Activated T-helper 1 cell treated with anti-CD3 and anti-CD28 coated beads, Interleukin-12 subunit alpha, Interleukin-12 subunit beta, Interleukin-2, Interleukin-4 antibody, amounts not matched to agents 30 ng/mL and 10 ng/mL and 1 ng/mL, durations not matched to agents 14 hours and 24 hours and 36 hours (primary cell): ENCODE results near the gene NRG2. TPM values are rescaled to one million over a fixed set of nuclear protein-coding genes. Genes with fewer than 3 reads are reported as not detected.
A peak's percentile ranks its signal among the peaks of the same experiment; 100 is the strongest.

Source experiments
- DNase-seq: peaks from one replicate; pipeline ENCODE4 v3.0.0; 2021; ENCODE audit warnings: low spot score
- H3K27ac Mint-ChIP-seq: one replicate; pipeline ENCODE4 v1.8.0; 2021; ENCODE audit warnings: mild to moderate bottlenecking, mixed read lengths
- H3K27me3 Mint-ChIP-seq: one replicate; pipeline ENCODE4 v1.8.0; 2022; ENCODE audit warnings: mild to moderate bottlenecking, moderate library complexity, mixed read lengths; ENCODE audit not compliant: insufficient read depth
- H3K36me3 Mint-ChIP-seq: one replicate; pipeline ENCODE4 v1.8.0; 2021; ENCODE audit warnings: low read depth, mixed read lengths
- H3K4me1 Mint-ChIP-seq: one replicate; pipeline ENCODE4 v1.8.0; 2021; ENCODE audit warnings: low read depth, mixed read lengths
- H3K4me3 Mint-ChIP-seq: one replicate; pipeline ENCODE4 v1.8.0; 2021; ENCODE audit warnings: mild to moderate bottlenecking, moderate library complexity, mixed read lengths
- H3K9me3 Mint-ChIP-seq: one replicate; pipeline ENCODE4 v1.8.0; 2021; ENCODE audit warnings: mixed read lengths
- intact Hi-C: fragments of 100-400 bp; cut with micrococcal nuclease; formaldehyde crosslinking; loops from one replicate; pipeline ENCODE4 v1.15.1; 2024
- total RNA-seq: library from RNA; stranded (reverse); gene quantifications from 2 replicates; pipeline ENCODE4 v1.2.3, GENCODE V29; 2022

NRG2 gene
- total RNA-seq, result 0.08 TPM in 1 of 2 replicates, not detected in the other

DNA sequence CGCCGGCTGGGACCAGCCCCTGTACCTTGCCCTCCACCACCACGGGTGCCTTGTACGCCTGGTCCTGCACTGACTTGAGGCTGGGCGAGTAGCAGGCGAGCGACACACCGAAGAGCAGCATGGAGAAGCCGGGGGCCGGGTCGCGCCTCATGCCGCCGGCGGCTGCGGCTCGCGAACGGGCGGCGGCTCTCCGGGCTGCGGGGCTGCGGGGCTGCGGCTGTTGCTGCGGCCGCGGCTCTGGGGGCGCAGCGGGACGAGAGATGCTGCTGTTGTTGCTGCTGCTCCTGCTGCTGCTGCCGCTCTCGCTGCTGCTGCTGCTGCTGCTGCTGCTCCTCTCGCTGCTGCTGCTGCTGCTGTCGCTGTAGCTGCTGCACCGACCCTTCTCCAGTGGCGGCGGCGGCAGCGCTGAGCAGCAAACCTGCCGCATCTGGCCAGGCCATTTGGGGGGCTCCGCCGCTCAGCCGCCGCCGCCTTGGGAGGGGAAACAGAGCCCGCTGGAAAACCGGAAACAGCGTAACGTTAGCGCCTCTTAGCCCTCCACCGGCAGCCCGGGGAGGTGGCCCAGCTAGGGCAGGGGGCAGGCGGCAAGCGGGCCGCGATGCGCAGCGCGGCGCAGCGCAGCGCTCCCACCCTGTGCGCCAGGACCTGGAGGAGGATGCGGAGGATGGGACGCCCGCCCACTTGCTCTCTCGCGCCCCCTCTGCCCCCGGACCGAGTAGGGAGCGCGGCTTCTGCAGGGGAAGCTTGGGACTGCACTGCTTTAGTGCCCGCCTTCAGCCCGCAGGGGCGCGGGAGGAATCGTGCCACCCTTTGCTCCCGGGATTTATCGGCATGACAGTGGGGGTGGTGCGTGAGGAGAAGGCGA lies at the start of gene NRG2:
Gene NRG2 (minus strand): TSS at position 657 of the 865 bp plus-strand sequence.
- H3K27me3 Mint-ChIP-seq, result peaks cover 63% of the 10 kb centered on the region
- H3K9me3 Mint-ChIP-seq, result no peaks in the 10 kb centered on the region
- peak; percentile 11 for DNase-seq
- H3K4me3 Mint-ChIP-seq, result peak within 1 kb of the TSS; percentile 69
- H3K36me3 Mint-ChIP-seq, result peaks cover 2% of the 10 kb centered on the region
- H3K4me1 Mint-ChIP-seq, result peaks cover 15% of the 10 kb centered on the region
- H3K27ac Mint-ChIP-seq, result no peak within 1 kb of the TSS
- intact Hi-C loops, result loop anchor here (2.0 kb wide), 1 partner anchor 64 kb away; no protein-coding TSS in a partner anchor

DNA sequence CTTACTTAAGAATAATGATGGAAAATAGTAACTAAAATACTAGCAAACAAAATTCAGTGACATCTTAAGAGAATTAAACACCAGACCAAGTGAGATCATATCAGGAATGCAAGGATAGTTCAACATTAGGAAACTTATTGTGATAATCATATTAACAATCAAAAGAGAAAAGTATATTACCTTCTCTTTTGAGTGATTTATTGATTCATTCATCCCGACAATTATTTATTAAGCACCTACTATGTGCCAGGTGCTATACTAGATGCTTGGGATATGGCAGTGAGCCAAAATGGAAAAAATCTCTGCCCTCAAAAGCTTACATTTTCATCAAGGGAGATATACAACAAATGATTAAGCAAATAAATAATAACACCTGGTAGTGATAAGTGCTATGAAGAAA lies 47.2 kb upstream of the NRG2 start:
- peaks cover 4% of the 10 kb centered on the region for H3K36me3 Mint-ChIP-seq
- H3K27ac Mint-ChIP-seq, result no peak overlapping the region
- peaks cover 34% of the 10 kb centered on the region for H3K27me3 Mint-ChIP-seq
- no peak overlapping the region for H3K4me3 Mint-ChIP-seq
- peaks cover 23% of the 10 kb centered on the region for H3K9me3 Mint-ChIP-seq
- intact Hi-C loops, result no loop called here
- no peaks in the 10 kb centered on the region for H3K4me1 Mint-ChIP-seq
- no peak for DNase-seq

DNA sequence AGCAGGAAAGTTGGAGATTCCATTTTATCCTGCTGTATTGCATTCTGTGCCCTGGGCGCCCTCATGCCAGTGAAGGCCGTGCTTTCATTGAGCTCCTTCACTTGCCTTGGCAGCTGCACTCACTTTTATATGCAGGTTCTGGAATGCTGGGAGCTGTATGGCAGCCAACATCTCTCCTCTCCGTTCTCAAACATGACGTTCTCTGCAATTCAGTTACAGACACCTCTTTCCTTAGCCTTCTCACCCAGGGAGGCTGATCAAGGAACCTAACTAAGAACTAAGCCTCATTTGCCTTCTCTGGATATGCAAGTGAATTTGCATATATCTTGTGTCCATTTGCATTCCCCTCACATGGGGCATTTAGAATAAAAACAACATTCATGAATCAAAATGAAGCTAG lies 41.4 kb upstream of the NRG2 start:
- H3K9me3 Mint-ChIP-seq, result peaks cover 7% of the 10 kb centered on the region
- H3K27ac Mint-ChIP-seq, result no peak overlapping the region
- H3K4me1 Mint-ChIP-seq, result no peaks in the 10 kb centered on the region
- no peaks in the 10 kb centered on the region for H3K36me3 Mint-ChIP-seq
- no peak overlapping the region for H3K4me3 Mint-ChIP-seq
- peaks cover 53% of the 10 kb centered on the region for H3K27me3 Mint-ChIP-seq
- no peak for DNase-seq
- intact Hi-C loops, result no loop called here

DNA sequence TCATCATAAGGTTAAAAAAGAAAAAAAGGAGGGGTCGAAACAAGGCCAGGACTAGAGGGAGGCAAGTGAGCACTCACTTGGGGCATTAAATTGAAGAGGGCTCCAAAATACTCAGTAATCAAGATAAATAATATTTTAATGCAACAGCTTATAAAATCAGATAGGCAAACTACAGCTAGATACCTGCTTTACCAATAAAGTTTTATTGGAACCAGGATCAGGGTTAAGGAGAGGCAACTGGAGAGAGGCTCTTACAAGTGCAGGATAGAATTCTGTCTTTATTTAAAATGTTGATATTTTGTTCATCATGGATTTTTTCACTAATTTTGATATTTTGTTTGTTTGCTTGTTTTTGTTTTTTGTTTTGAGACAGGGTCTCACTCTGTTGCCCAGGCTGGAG lies 40.6 kb upstream of the NRG2 start:
- DNase-seq, result no peak
- Mint-ChIP-seq H3K4me1 (no peaks in the 10 kb centered on the region), H3K9me3 (no peaks in the 10 kb centered on the region), H3K36me3 (no peaks in the 10 kb centered on the region), H3K27me3 (peaks cover 53% of the 10 kb centered on the region), H3K27ac (no peak overlapping the region), H3K4me3 (no peak overlapping the region)
- intact Hi-C loops, result no loop called here

DNA sequence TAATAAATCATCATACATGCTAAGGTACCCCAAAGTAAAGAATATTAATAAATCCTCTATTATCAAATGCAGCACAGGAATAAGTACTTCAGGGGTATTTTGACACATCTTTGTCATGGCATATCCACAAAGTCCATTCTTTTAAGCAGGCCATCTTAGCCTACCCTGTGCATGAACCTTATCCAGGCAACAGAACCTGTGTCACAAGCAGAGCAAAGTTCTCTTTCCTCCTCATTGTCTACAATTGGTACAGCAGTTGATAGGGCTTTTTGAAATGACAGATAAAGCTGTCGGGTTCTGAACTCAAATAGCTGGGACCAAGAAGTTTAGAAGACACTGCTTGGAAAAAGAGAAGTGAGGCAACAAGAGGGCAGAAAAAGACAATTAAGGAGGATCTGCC lies 40.0 kb upstream of the NRG2 start:
- no peak overlapping the region for H3K27ac Mint-ChIP-seq
- intact Hi-C loops, result no loop called here
- peaks cover 54% of the 10 kb centered on the region for H3K27me3 Mint-ChIP-seq
- no peaks in the 10 kb centered on the region for H3K4me1 Mint-ChIP-seq
- H3K4me3 Mint-ChIP-seq, result no peak overlapping the region
- H3K9me3 Mint-ChIP-seq, result no peaks in the 10 kb centered on the region
- no peaks in the 10 kb centered on the region for H3K36me3 Mint-ChIP-seq
- no peak for DNase-seq

DNA sequence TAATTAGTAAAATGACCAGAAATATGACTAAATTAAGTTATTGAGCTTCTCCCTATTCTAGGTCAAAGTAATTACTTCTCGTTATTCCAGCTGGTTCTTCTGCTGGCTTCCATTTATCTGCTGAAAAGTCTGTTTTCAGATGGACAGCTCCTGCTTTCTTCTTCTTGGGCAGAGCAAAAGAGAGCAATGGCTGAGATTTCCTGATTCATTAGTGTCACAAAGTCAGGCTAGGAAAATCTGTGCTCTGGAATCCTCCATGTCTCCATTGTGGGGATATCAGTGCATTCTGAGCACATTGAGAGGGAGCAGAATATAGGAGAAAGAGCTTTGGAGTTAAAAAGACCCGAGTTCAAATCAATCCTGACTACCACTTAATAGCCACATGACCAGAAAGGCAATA lies 33.7 kb upstream of the NRG2 start:
- Mint-ChIP-seq H3K36me3 (no peaks in the 10 kb centered on the region), H3K27ac (no peak overlapping the region), H3K4me3 (no peak overlapping the region), H3K4me1 (no peaks in the 10 kb centered on the region), H3K27me3 (peaks cover 24% of the 10 kb centered on the region), H3K9me3 (no peaks in the 10 kb centered on the region)
- DNase-seq, result no peak
- intact Hi-C loops, result no loop called here

DNA sequence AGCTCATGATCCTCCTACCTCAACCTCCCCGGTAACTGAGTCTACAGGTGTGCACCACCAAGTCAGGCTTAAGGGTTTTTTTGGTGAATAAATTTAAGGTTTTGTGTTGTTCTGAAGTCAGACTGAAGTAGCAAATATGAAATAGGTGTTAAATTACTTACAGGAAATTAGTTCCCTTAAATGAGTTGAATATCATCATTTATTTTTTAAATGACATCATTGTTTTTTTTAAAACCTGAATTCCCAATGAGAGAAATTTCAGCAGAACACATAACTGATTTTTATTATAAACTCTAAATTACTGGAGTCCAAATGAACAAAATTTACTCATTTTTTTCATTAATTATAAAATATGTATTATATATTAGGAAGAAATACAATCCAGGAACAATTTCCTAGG lies 33.0 kb upstream of the NRG2 start:
- H3K4me1 Mint-ChIP-seq, result no peaks in the 10 kb centered on the region
- DNase-seq, result no peak
- H3K27me3 Mint-ChIP-seq, result peaks cover 26% of the 10 kb centered on the region
- H3K27ac Mint-ChIP-seq, result no peak overlapping the region
- no peaks in the 10 kb centered on the region for H3K9me3 Mint-ChIP-seq
- intact Hi-C loops, result no loop called here
- H3K4me3 Mint-ChIP-seq, result no peak overlapping the region
- H3K36me3 Mint-ChIP-seq, result no peaks in the 10 kb centered on the region

DNA sequence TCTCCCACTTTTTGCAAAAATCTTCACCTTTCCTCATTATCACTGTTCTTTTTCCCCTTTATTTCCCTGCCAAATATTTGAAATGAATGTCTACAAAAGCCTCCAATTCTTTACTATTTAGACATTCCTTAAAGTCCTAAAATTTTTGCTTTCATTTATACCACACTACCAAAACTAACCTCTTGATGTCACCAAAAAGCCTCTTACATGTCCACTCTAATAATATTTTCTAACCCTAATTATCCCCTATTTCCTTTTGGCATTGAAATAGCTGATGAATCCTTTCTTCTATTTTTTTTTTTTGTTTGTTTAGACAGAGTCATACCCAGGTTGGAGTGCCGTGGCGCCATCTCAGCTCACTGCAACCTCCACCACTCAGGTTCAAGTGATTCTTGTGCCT lies 32.3 kb upstream of the NRG2 start:
- no peak overlapping the region for H3K27ac Mint-ChIP-seq
- H3K4me1 Mint-ChIP-seq, result no peaks in the 10 kb centered on the region
- peaks cover 24% of the 10 kb centered on the region for H3K27me3 Mint-ChIP-seq
- no peak overlapping the region for H3K4me3 Mint-ChIP-seq
- no peak for DNase-seq
- no peaks in the 10 kb centered on the region for H3K36me3 Mint-ChIP-seq
- no peaks in the 10 kb centered on the region for H3K9me3 Mint-ChIP-seq
- intact Hi-C loops, result no loop called here

DNA sequence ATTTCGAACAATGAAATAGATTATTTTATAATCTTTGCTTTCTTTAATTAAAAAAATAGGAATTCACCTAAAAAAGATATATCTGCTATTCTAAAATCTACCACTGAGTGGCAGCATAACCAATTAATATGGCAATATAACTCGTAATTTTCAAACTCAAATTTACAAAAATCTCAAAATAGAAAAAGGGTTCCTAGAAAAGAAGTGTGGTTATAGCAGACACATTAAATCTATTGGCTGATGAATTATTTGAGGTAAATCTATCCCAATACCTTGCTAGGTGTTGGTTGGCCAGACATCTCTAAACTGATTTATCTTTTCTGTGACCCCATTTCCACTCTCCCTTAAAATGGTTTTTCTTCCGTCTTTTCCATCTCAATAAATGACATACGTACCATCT lies 30.2 kb upstream of the NRG2 start:
- Mint-ChIP-seq H3K4me3 (no peak overlapping the region), H3K4me1 (no peaks in the 10 kb centered on the region), H3K27me3 (peaks cover 22% of the 10 kb centered on the region), H3K9me3 (no peaks in the 10 kb centered on the region), H3K36me3 (no peaks in the 10 kb centered on the region), H3K27ac (no peak overlapping the region)
- DNase-seq, result no peak
- intact Hi-C loops, result loop anchor here (1.0 kb wide), 3 partner anchors 41 to 84 kb away; partner anchors contain the start of gene PURA

DNA sequence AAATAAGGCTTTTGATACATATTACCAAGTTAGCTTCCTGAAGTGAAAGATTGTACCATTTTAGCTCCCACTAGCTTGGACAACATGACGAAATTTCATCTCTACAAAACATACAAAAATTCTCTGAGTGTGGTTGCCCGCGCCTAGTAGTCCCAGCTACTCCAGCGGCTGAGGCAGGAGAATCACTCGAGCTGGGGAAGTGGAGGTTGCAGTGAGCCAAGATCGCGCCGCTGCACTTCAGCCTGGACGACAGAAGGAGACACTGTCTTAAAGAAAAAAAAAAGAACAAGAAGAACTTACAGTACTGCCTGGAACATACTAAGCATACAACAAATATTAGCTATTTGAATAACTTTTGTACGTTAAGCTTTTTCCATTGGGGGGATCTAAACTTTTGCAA lies 29.7 kb upstream of the NRG2 start:
- no peak for DNase-seq
- peaks cover 18% of the 10 kb centered on the region for H3K27me3 Mint-ChIP-seq
- H3K27ac Mint-ChIP-seq, result no peak overlapping the region
- intact Hi-C loops, result loop anchor here (1.0 kb wide), 3 partner anchors 41 to 84 kb away; partner anchors contain the start of gene PURA
- no peaks in the 10 kb centered on the region for H3K36me3 Mint-ChIP-seq
- H3K9me3 Mint-ChIP-seq, result no peaks in the 10 kb centered on the region
- H3K4me3 Mint-ChIP-seq, result no peak overlapping the region
- H3K4me1 Mint-ChIP-seq, result no peaks in the 10 kb centered on the region

DNA sequence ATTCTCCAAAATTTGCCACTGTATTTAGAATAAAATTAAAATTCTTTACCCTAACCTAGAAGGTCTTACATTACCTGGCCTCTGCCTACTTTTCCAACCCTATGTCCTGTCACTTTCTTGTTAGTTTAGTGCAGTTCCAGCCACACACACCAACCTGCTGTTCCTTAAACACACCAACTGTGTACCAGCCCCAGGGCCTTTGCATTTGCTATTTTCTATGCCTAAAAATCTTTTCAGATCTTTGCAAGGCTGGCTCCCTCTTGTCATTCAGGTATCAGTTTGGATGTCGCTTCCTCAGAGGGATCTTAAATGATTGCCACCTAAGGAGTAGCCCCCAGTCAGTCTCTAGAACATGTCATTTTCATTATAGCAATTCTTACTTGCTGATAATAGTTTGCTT lies 17.7 kb upstream of the NRG2 start:
- H3K27ac Mint-ChIP-seq, result no peak overlapping the region
- no peaks in the 10 kb centered on the region for H3K36me3 Mint-ChIP-seq
- DNase-seq, result no peak
- no peaks in the 10 kb centered on the region for H3K4me1 Mint-ChIP-seq
- no peak overlapping the region for H3K4me3 Mint-ChIP-seq
- intact Hi-C loops, result no loop called here
- peaks cover 24% of the 10 kb centered on the region for H3K27me3 Mint-ChIP-seq
- no peaks in the 10 kb centered on the region for H3K9me3 Mint-ChIP-seq

DNA sequence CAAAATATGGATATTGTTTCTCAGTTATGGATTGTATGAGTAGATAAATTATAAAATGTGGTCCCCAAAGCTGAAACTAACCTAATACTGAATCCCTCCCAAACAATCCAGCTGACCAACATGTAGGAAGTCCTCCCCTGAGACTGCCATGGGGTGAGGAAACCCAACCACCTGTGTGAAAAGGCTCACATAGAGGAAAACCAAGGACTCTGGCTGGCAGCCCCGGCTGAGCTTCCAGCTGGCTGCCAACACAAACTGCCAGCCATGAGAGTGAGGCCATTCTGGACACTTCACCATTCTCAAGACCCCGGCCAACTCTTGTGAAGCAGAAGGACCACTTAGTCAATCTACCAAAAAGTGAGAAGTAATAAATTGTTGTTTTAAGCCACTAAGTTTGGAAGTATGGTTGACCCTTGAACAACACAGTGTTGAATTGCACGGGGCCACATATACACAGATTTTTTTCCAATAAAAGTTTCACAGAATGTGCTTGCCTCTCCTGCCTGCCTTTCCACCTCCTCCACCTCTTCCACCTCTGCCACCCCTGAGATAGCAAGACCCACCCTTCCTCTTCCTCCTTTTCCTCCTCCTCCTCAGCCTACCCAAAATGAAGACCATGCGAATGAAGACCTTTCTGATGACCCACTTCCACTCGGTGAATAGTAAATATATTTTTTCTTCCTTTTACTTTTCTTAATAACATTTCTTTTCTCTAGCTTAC lies 15.3 kb upstream of the NRG2 start:
- Mint-ChIP-seq H3K4me3 (no peak overlapping the region), H3K27ac (no peak overlapping the region), H3K4me1 (no peaks in the 10 kb centered on the region), H3K27me3 (peaks cover 17% of the 10 kb centered on the region), H3K36me3 (no peaks in the 10 kb centered on the region), H3K9me3 (no peaks in the 10 kb centered on the region)
- intact Hi-C loops, result no loop called here
- no peak for DNase-seq

DNA sequence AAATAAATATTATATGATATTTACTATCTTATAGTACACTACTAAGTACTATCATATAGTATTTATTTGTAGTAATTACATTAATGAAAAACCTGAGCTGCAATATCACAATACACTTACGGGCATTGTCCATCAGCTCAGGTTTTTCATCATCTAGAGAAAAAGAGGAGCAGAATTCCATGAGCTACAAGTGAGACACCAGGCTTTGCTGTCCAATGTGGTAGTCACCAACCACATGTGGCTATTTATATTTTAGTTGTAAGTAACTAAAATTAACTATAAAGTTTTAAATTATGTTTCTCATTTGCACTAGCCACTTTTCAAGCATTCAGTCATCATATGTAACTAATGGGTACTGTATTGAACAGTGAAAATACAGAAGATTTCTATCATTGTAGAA lies 13.8 kb upstream of the NRG2 start:
- H3K4me3 Mint-ChIP-seq, result no peak overlapping the region
- no peak overlapping the region for H3K27ac Mint-ChIP-seq
- H3K27me3 Mint-ChIP-seq, result peaks cover 8% of the 10 kb centered on the region
- no peak for DNase-seq
- intact Hi-C loops, result no loop called here
- no peaks in the 10 kb centered on the region for H3K9me3 Mint-ChIP-seq
- no peaks in the 10 kb centered on the region for H3K4me1 Mint-ChIP-seq
- no peaks in the 10 kb centered on the region for H3K36me3 Mint-ChIP-seq
